ENCODE results near the gene NLRP1.

DNA sequence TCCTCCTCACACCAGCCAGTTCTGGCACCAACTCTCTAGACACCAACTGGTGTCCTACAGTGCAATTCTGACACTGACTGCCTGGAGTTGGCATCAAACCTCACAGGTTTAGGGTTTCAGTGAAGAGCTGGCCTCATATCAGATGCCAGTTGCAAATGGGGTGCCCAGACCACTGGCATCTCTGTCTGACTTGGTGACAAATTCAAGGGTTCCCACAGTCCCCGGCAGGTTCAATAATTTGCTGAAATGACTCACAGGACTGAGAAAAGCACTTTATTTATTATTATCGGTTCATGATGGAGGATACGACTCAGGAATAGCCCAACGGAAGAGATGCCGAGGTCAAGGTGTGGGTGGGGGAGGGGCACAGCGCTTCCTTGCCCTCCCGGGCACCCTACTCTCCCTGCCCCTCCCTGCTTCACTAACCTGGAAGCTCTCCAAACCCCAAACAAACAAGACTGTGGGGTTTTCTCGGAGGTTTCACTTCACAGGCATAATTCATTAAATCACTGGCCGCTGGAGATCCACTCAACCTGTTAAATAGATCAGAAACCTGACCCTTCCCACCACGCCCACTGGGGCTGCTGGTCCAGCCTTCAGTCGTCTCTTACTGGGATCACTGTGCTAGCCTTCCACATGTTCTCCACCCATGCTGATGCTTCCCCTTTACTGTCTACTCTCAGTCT, 1.7 kb upstream of the NLRP1 start:
- TF ChIP-seq POLR2A (IDR thresholded peaks at IDR 0.05; ENCODE audit: low read length) (no peak), GATA1 (IDR thresholded peaks at IDR 0.05; ENCODE audit: low read depth, low read length) (no peak)
